Keratinocyte (primary cell): ENCODE results near the gene ANO9.

ENCODE experiments used
- CTCF ChIP-seq, 3 experiments: IDR thresholded peaks in 1 of 3; conservative IDR thresholded peaks in 1 of 3; optimal IDR thresholded peaks in 1 of 3; 2 replicates in 2 of 3; 3 replicates in 1 of 3; pipeline versions ENCODE3 to v1.5.1; 2011; ENCODE audit warnings: low read length in 3 of 3, mild to moderate bottlenecking in 3 of 3, moderate library complexity in 2 of 3, control low read depth in 1 of 3, inconsistent platforms in 1 of 3; ENCODE audit not compliant: insufficient read depth in 2 of 3; ENCODE audit errors: extremely low read depth in 1 of 3
- EZH2 ChIP-seq: IDR thresholded peaks from one replicate; pipeline ENCODE4 v1.6.1; 2012; ENCODE audit warnings: inconsistent platforms, mild to moderate bottlenecking, low read length, moderate library complexity

- no peak for TF ChIP-seq CTCF (optimal IDR thresholded peaks at IDR 0.05 in 1 of 3, IDR thresholded peaks at IDR 0.05 in 1 of 3, conservative IDR thresholded peaks at IDR 0.05 in 1 of 3; ENCODE audit: extremely low read depth in 1 of 3, insufficient read depth in 2 of 3, low read length in 3 of 3)
- no peak for TF ChIP-seq EZH2
These were observed 56.0 kb downstream of the ANO9 start for GRCh38 chr11:385594-386351.
